ENCODE results near the gene RICTOR. TPM values are rescaled to one million over a fixed set of nuclear protein-coding genes. Genes with fewer than 3 reads are reported as not detected.

The RICTOR gene
- total and polyA plus RNA-seq, 4 donors: 4.9 to 102 (median 19.7) TPM

- peaks cover 8 to 17% (median 13%) of the 10 kb centered on the region in 4 donors for H3K36me3 ChIP-seq (ENCODE audit: control insufficient read depth in 4 of 4, insufficient read depth in 4 of 4, low read length in 4 of 4)
- H3K27me3 ChIP-seq (ENCODE audit: control insufficient read depth in 3 of 3, insufficient read depth in 3 of 3, low read length in 2 of 3): no peaks in the 10 kb centered on the region
- no peaks in the 10 kb centered on the region for H3K4me1 ChIP-seq (ENCODE audit: control insufficient read depth in 5 of 5, insufficient read depth in 5 of 5, low read length in 5 of 5)
- no peak for DNase-seq
- H3K27ac ChIP-seq (ENCODE audit: low read depth in 1 of 2, low read length in 1 of 2): no peak overlapping the region
- 89 to 91% methylated on average over 4 of the region's 4 CpGs for WGBS, 2 donors
- H3K4me3 ChIP-seq: no peak overlapping the region
- no peak for TF ChIP-seq CTCF (IDR thresholded peaks at IDR 0.05; ENCODE audit: control extremely low read depth, extremely low read depth)
- no peaks in the 10 kb centered on the region for H3K9me3 ChIP-seq (ENCODE audit: control insufficient read depth in 4 of 4, insufficient read depth in 3 of 4, low read length in 3 of 4)
- H3K9ac ChIP-seq (ENCODE audit: insufficient read depth in 1 of 2, low read length in 2 of 2): no peak overlapping the region
- no peak for ATAC-seq (ENCODE audit: insufficient read depth, low FRiP score)
These were observed 141.3 kb downstream of the RICTOR start for GRCh38 chr5:38932854-38933408.

GRCh38 chr5:38931731-38932130 is 142.5 kb downstream of the RICTOR start:
- no peak for DNase-seq
- ATAC-seq (ENCODE audit: insufficient read depth, low FRiP score): no peak

GRCh38 chr5:38929838-38930237 is 144.4 kb downstream of the RICTOR start:
- no peaks in the 10 kb centered on the region for H3K4me1 ChIP-seq (ENCODE audit: control insufficient read depth in 5 of 5, insufficient read depth in 5 of 5, low read length in 5 of 5)
- H3K9ac ChIP-seq (ENCODE audit: insufficient read depth in 1 of 2, low read length in 2 of 2): no peak overlapping the region
- TF ChIP-seq CTCF (IDR thresholded peaks at IDR 0.05; ENCODE audit: control extremely low read depth, extremely low read depth): no peak
- H3K9me3 ChIP-seq (ENCODE audit: control insufficient read depth in 4 of 4, insufficient read depth in 3 of 4, low read length in 3 of 4): peaks cover 0 to 2% (median 0%) of the 10 kb centered on the region in 4 donors
- ATAC-seq (ENCODE audit: insufficient read depth, low FRiP score) (no peak), DNase-seq (no peak)
- no peaks in the 10 kb centered on the region for H3K27me3 ChIP-seq (ENCODE audit: control insufficient read depth in 3 of 3, insufficient read depth in 3 of 3, low read length in 2 of 3)
- WGBS, 2 donors: 60 to 78% methylated on average over 2 of the region's 2 CpGs
- peaks cover 10 to 24% (median 18%) of the 10 kb centered on the region in 4 donors for H3K36me3 ChIP-seq (ENCODE audit: control insufficient read depth in 4 of 4, insufficient read depth in 4 of 4, low read length in 4 of 4)
- no peak overlapping the region for H3K4me3 ChIP-seq
- no peak overlapping the region for H3K27ac ChIP-seq (ENCODE audit: low read depth in 1 of 2, low read length in 1 of 2)

More at GRCh38 chr5:38931731-38932130, 142.5 kb downstream of the RICTOR start:
- H3K4me3 ChIP-seq: no peak overlapping the region
- WGBS, 2 donors: 83 to 88% methylated on average over 4 of the region's 4 CpGs
- H3K27ac ChIP-seq (ENCODE audit: low read depth in 1 of 2, low read length in 1 of 2): no peak overlapping the region
- no peak for TF ChIP-seq CTCF (IDR thresholded peaks at IDR 0.05; ENCODE audit: control extremely low read depth, extremely low read depth)
- no peaks in the 10 kb centered on the region for H3K27me3 ChIP-seq (ENCODE audit: control insufficient read depth in 3 of 3, insufficient read depth in 3 of 3, low read length in 2 of 3)
- peaks cover 0 to 2% (median 0%) of the 10 kb centered on the region in 4 donors for H3K9me3 ChIP-seq (ENCODE audit: control insufficient read depth in 4 of 4, insufficient read depth in 3 of 4, low read length in 3 of 4)
- H3K36me3 ChIP-seq (ENCODE audit: control insufficient read depth in 4 of 4, insufficient read depth in 4 of 4, low read length in 4 of 4): peaks cover 8 to 18% (median 11%) of the 10 kb centered on the region in 4 donors
- H3K9ac ChIP-seq (ENCODE audit: insufficient read depth in 1 of 2, low read length in 2 of 2): no peak overlapping the region
- no peaks in the 10 kb centered on the region for H3K4me1 ChIP-seq (ENCODE audit: control insufficient read depth in 5 of 5, insufficient read depth in 5 of 5, low read length in 5 of 5)

GRCh38 chr5:38927470-38927869 is 146.7 kb downstream of the RICTOR start:
- DNase-seq (no peak), ATAC-seq (ENCODE audit: insufficient read depth, low FRiP score) (no peak)
- Histone ChIP-seq H3K4me3 (no peak overlapping the region), H3K9ac (ENCODE audit: insufficient read depth in 1 of 2, low read length in 2 of 2) (no peak overlapping the region), H3K9me3 (ENCODE audit: control insufficient read depth in 4 of 4, insufficient read depth in 3 of 4, low read length in 3 of 4) (peaks cover 0 to 2% (median 0%) of the 10 kb centered on the region in 4 donors), H3K4me1 (ENCODE audit: control insufficient read depth in 5 of 5, insufficient read depth in 5 of 5, low read length in 5 of 5) (no peaks in the 10 kb centered on the region), H3K36me3 (ENCODE audit: control insufficient read depth in 4 of 4, insufficient read depth in 4 of 4, low read length in 4 of 4) (peaks cover 10 to 19% (median 13%) of the 10 kb centered on the region in 4 donors), H3K27ac (ENCODE audit: low read depth in 1 of 2, low read length in 1 of 2) (no peak overlapping the region), H3K27me3 (ENCODE audit: control insufficient read depth in 3 of 3, insufficient read depth in 3 of 3, low read length in 2 of 3) (no peaks in the 10 kb centered on the region)
- 88 to 92% methylated on average over 2 of the region's 2 CpGs for WGBS, 2 donors
- no peak for TF ChIP-seq CTCF (IDR thresholded peaks at IDR 0.05; ENCODE audit: control extremely low read depth, extremely low read depth)
